ENCODE measurements around the gene FAM199X.

The FAM199X gene

GRCh38 chrX:104165894-104166734, at the start of gene FAM199X:
FAM199X (plus strand) TSS chrX:104166453; CDS start chrX:104166786, 333 bp downstream.
- peak; percentile 92 for DNase-seq

- DNase-seq = no peak
These were observed 48.5 kb upstream of the FAM199X start for GRCh38 chrX:104117759-104118158.

DNA sequence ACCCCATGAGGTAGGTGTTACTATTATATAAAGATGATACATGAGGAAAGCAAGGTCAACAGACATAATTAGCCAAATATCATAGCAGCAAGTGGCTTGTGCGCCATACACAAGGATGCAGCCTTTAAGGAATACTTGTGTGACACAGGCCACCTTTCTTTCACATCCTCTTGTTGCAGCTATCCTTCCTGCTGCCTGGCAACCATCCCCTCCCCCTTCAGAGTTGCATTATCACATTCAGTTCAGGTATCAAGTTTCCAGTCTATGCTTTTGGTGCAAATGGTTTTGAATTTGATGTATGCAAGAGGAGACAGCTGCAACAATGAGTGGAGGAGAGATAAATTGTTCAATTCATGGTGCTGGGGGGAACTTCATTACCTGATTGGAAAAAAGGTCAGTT, 47.5 kb upstream of the FAM199X start:
- DNase-seq = no peak

GRCh38 chrX:104122829-104123228, 43.4 kb upstream of the FAM199X start:
- peak; percentile 47 for DNase-seq

GRCh38 chrX:104126856-104127255, 39.4 kb upstream of the FAM199X start:
- DNase-seq = no peak

DNA sequence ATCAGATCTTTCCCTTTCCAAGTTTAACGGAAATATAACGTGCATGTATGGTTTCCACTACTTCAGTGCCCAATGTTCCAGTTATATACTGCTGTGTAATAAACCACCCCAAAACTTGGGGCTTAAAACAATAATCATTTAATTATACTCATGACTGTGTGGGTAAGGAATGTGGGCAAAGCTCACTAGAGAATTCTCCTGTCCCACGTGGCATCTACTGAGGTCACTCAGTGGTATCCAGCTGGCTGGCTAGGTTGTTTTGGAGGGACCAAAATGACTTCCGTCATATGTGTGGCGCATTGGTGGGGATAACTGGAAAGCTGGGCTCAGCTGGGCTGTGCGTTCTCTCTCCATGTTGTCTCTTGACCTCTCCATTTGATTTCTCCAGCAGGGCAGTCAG, 35.4 kb upstream of the FAM199X start:
- no peak for DNase-seq

- no peak for DNase-seq
These were observed 31.5 kb upstream of the FAM199X start for GRCh38 chrX:104134583-104135261.

DNA sequence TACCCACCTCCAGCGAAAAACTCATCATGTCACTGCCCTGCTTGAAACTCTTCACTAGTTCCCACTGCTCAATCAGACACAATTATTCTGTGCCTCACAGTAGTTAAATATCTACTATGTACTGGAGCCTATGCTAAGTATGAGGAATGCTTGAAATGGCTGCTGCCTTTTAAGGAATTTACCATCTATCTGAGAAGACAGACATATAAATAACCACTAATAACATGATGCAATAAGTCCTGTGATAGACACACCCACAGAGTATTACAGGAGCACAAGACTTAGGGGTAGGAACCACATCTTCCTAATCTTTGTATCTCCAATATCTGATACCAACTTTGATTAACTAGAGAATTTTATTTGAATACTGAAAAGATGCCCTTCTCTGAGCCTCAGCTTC, 30.6 kb upstream of the FAM199X start:
- DNase-seq = no peak

DNA sequence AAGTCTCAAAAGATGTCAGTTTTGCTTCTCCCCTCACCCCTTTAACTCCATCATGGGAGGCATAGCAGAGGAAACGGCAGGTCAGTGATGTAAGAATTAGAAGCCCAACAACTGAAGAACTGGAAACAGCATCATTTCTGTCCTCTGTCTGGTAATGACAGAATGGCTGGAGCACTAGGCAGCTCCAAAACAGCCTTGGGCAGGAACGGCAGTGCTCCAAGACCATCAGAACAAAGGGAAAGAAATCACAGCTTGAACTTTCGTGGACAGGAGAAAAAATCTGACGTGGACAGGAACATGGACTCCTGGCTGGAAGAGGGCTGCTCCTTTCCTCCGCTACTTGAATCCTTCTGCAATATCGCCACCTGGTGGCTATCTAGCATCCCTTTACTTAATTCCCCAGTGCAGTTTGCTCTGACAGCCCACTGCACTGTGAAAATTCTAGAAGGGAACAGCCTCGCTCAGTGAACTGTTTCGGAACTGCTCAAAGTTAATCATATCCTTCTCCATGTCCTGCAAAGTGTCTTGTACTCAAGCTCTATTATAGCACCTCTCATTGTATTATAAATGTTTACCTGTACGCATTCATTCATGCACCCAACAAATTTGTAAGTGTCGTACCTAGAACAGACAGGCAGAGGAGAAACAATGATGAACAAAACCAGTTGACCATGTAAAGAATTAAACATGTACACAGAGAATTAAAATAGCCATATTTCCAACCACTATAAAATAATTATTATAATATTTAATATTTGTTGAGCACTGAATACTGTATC, 29.8 kb upstream of the FAM199X start:
- peak; percentile 87 for DNase-seq

DNA sequence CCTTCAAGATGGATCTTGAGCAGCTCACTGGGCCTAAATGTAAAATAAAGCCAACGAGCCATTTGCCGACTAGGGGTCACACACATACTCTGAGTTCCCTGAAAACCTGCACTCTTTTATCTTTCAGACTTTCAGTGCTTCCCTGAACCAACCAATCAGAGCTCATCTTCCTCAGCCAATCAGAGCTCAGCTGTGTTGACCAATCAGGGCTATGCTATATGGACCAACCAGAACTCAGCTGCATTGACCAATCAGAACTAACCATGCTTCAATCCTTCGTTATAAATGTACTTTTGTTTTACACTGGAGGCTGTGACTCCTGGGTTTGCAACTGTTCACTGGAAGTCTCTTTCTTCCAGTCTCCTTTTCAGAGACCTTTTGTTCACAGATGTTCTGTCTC, 28.8 kb upstream of the FAM199X start:
- DNase-seq = no peak

DNA sequence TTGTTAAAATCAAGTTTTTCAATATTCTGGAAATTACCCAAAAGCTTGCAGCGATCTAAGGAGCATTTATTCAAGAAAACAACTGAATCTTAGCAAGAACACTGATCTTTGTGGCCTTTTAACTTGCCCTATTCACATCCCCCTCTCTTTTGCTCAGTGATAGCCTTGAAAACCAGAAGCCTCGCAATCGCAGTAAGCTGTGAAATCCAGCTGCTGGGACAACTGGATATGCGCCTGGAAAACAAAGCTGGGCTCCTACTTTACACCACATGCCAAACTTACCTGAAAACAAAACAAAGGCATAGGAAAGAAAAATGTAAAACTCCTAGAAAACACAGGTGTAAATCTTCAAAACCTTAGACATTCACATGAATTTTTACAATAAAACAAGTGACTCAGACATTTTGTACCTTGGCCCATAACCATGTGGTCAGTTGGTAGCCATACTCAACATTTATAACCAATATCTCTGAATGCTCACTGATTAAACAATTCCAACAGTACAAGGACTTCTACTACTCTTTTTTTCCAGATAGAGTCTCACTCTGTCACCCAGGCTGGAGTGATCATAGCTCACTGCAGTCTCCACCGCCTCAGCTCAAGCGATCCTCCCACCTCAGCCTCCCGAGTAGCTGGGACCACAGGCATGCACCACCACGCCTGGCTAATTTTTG, 25.0 kb upstream of the FAM199X start:
- no peak for DNase-seq

DNA sequence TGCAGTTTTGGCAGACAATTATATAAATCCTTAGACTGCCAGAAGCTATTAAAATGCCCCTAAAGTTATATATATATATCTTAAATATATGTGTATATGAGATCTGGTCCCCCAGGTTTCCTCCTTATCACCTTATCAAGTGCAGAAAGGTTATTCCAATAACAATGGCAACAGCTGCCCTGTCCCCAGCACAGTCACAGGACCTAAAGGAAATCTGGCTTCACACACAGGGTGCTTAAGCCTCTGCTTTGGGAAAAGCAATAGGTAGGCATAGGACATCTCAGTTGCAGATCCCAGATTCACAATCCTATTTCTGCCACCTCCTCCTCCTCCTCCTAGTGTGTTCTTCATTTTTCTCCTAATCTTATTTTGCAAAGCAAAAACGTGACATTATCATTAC, 15.2 kb upstream of the FAM199X start:
- DNase-seq = no peak

DNA sequence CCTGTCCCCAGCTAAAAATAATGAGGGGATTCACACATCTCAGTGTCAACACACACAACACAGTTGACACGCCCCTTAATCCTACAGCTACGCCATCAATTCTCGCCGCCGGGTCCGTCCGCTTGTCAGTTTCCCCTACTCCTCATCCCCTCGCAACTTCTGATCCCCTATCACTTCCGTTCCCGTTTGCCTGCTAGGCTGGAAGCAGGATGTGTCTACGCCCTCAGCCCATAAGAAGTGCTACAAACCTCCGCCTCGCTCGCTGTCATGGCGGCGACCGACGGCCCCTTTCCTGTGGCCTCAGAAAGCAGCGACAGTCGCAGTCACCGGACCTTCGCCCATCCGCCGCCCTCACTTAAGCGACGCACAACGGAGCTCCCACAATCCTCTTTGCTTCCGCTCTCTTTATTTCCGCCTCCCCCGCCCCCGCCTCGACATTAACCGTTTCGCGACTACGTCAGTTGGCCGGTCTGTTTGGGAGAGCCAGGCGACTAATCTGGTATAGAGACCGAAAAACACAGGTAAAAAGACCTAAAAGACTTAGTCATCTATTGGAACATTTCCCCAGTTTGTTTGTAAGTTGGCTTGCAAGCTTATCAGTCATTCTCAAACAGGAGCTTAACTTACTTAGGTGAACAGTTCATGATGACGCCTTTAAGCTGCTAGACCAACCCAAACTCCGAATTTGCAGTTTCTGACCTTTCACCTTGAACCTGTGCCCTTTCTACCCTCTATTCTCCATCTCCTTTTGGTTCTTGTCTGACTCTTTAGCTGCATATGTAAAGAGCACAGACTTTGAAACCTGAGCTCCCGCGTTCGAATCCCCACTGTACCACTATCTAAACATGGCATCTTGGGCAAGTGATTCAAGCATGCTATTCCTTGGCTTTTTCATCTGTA, 9.4 kb upstream of the FAM199X start, which contains the start of gene SLC25A53:
Gene SLC25A53, minus strand, starts transcription at position 380 of the 900 bp plus-strand sequence. CDS start 51,752 bp downstream, outside the sequence.
- DNase-seq = peak; percentile 94

GRCh38 chrX:104166735-104167436, 633 bp downstream of the FAM199X start:
- DNase-seq = peak; percentile 10

GRCh38 chrX:104168127-104168526, 1.9 kb downstream of the FAM199X start:
- no peak for DNase-seq

DNA sequence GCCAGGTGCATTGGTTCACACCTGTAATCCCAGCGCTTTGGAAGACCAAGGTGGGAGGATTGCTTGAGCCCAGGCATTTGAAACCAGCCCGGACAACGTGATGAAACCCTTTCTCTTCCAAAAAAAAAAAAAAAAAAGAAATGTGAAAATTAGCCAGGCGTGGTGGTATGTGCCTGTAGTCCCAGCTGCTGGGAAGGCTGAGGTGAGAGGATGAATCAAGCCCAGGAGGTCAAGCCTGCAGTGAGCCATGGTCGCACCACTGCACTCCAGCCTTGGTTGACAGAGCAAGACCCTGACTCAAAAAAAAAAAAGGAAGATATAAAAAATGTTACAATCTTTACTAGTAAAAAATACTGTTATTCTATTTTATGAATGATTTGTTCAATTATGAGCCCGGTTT, 5.9 kb downstream of the FAM199X start:
- no peak for DNase-seq

DNA sequence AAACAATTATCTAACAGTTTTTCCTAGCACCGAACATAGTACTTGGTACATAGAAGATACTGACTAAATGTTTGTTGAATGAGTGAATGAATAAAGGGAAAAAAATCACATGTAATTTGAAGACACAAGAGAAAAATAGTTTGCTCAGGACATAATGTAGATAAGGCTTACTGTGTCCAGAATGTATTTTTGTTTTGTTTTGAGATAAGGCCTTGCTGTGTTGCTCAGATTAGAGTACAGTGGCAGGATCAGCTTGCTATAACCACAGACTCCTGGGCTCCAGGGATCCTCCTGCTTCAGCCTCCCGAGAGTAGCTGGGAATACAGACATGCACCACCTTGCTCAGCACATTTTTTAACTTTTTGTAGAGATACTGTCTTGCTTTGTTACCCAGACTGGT, 6.5 kb downstream of the FAM199X start:
- DNase-seq = peak; percentile 29

DNA sequence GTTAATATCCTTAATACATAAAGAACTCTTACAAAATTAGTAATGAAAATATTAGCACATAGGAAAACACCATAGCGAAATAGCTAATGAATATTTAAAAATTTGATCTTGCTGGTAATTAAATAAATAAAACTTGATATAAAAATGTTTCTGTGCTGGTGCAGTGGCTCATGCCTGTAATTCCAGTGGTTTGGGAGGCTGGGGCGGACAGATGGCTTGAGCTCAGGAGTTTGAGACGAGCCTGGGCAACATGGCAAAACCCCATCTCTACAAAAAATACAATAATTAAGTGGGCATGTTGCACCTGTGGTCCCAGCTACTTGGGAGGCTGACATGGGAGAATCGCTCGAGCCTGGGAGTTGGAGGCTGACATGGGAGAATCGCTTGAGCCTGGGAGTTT, 7.6 kb downstream of the FAM199X start:
- no peak for DNase-seq

- DNase-seq = no peak
These were observed 17.4 kb downstream of the FAM199X start for GRCh38 chrX:104183685-104184084.

- DNase-seq = no peak
These were observed 21.7 kb downstream of the FAM199X start for GRCh38 chrX:104187931-104188330.

DNA sequence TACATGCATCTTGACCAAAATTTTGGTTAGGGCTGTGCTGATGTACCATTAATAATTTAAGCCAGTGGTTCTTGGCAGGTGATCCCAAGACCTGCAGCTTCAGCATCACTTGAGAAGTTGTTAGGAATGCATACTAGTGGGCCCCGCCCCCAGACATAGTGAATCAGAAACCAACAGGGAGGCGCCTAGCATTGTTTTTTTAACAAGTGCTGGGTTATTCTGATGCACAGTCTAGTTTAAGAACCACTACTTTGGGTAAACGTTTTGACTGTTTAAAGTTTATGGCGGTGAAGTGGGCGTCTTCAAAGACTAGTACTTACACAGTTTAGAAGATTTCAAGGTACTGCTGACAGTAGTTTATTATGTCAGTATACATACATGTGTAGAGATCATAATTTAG, 23.6 kb downstream of the FAM199X start:
- DNase-seq = no peak

Data from hematopoietic multipotent progenitor cell treated with erythropoietin and hydrocortisone succinate and interleukin-3 and kit ligand, for 4 days (in vitro differentiated cells).